CD14-positive monocyte (primary cell): ENCODE data around the gene TMTC3. TPM values are rescaled to one million over a fixed set of nuclear protein-coding genes. Genes with fewer than 3 reads are reported as not detected.
A peak's percentile ranks its signal among the peaks of the same experiment; 100 is the strongest.

Experiments used
- DNase-seq, 3 donors: peaks; one replicate each; pipeline ENCODE4 v3.0.0-alpha.2; 2011 to 2022
- H2AFZ ChIP-seq: 2 replicates; pipeline ENCODE4 v1.6.0; 2012; ENCODE audit warnings: mild to moderate bottlenecking, low read depth, low read length, inconsistent platforms; ENCODE audit not compliant: insufficient read depth, poor library complexity, severe bottlenecking
- H3K27ac ChIP-seq, 2 donors: 1 replicate in 1 of 2; 2 replicates in 1 of 2; pipeline ENCODE4 v1.5.1; 2012 to 2013; ENCODE audit warnings: low read length in 2 of 2, control low read depth in 1 of 2, inconsistent platforms in 1 of 2, low read depth in 1 of 2, mild to moderate bottlenecking in 1 of 2
- H3K27me3 ChIP-seq, 2 donors: one replicate each; pipeline versions ENCODE4 v1.6.0 to v1.6.1; 2011 to 2013; ENCODE audit warnings: low read length in 2 of 2; ENCODE audit not compliant: control insufficient read depth in 2 of 2, insufficient read depth in 2 of 2
- H3K36me3 ChIP-seq, 2 donors: replicated peaks in 1 of 2; 1 replicate in 1 of 2; 2 replicates in 1 of 2; pipeline versions ENCODE4 v1.5.1 to v1.6.1; 2012 to 2013; ENCODE audit warnings: low read length in 2 of 2, control low read depth in 1 of 2, inconsistent platforms in 1 of 2, mild to moderate bottlenecking in 1 of 2; ENCODE audit not compliant: insufficient read depth in 2 of 2, control insufficient read depth in 1 of 2
- H3K4me1 ChIP-seq, 2 donors: 1 replicate in 1 of 2; 2 replicates in 1 of 2; pipeline versions ENCODE4 v1.5.1 to v1.6.1; 2012 to 2013; ENCODE audit warnings: low read length in 2 of 2, control low read depth in 1 of 2, inconsistent platforms in 1 of 2, mild to moderate bottlenecking in 1 of 2, moderate library complexity in 1 of 2; ENCODE audit not compliant: insufficient read depth in 2 of 2, control insufficient read depth in 1 of 2
- H3K4me2 ChIP-seq: replicated peaks from 2 replicates; pipeline ENCODE3; 2012; ENCODE audit warnings: low read length, moderate library complexity, mild to moderate bottlenecking; ENCODE audit not compliant: poor library complexity, severe bottlenecking; ENCODE audit errors: extremely low read depth
- H3K4me3 ChIP-seq, 3 experiments: fragments of 200-600 bp in 1 of 3; sonication (generic) in 1 of 3; replicated peaks in 1 of 3; 1 replicate in 2 of 3; 2 replicates in 1 of 3; pipeline ENCODE4 v1.5.1; 2011 to 2013; ENCODE audit warnings: low read length in 3 of 3, mild to moderate bottlenecking in 3 of 3, control low read depth in 2 of 3, low read depth in 2 of 3, inconsistent platforms in 1 of 3, moderate library complexity in 1 of 3
- H3K79me2 ChIP-seq: 2 replicates; pipeline ENCODE4 v1.6.0; 2012; ENCODE audit warnings: mild to moderate bottlenecking, control low read depth, inconsistent platforms, low read length, moderate library complexity; ENCODE audit not compliant: insufficient read depth
- H3K9ac ChIP-seq: 2 replicates; pipeline ENCODE4 v1.6.0; 2017; ENCODE audit warnings: low read length, mild to moderate bottlenecking; ENCODE audit not compliant: insufficient read depth, poor library complexity, severe bottlenecking
- H3K9me3 ChIP-seq, 2 donors: replicated peaks in 1 of 2; 1 replicate in 1 of 2; 2 replicates in 1 of 2; pipeline versions ENCODE4 v1.5.1 to v1.6.1; 2012 to 2013; ENCODE audit warnings: low read length in 2 of 2, control low read depth in 1 of 2; ENCODE audit not compliant: control insufficient read depth in 1 of 2, insufficient read depth in 1 of 2
- H4K20me1 ChIP-seq: 2 replicates; pipeline ENCODE4 v1.6.0; 2012; ENCODE audit warnings: mild to moderate bottlenecking, low read length, control low read depth, moderate library complexity; ENCODE audit not compliant: insufficient read depth
- H3K27ac Mint-ChIP-seq, 7 donors: one replicate each; pipeline ENCODE4 v1.8.0; 2020; ENCODE audit warnings: mild to moderate bottlenecking in 7 of 7, mixed read lengths in 7 of 7, moderate library complexity in 6 of 7, inconsistent platforms in 2 of 7
- H3K27me3 Mint-ChIP-seq, 3 donors: one replicate each; pipeline ENCODE4 v1.8.0; 2021 to 2022; ENCODE audit warnings: low read depth in 3 of 3, mild to moderate bottlenecking in 3 of 3, mixed read lengths in 3 of 3, moderate library complexity in 3 of 3, inconsistent platforms in 1 of 3
- H3K36me3 Mint-ChIP-seq, 2 donors: one replicate each; pipeline ENCODE4 v1.8.0; 2020; ENCODE audit warnings: mixed read lengths in 2 of 2, inconsistent platforms in 1 of 2, mild to moderate bottlenecking in 1 of 2
- H3K4me1 Mint-ChIP-seq: one replicate; pipeline ENCODE4 v1.8.0; 2020; ENCODE audit warnings: mild to moderate bottlenecking, mixed read lengths
- H3K4me3 Mint-ChIP-seq, 2 donors: one replicate each; pipeline ENCODE4 v1.8.0; 2020; ENCODE audit warnings: mild to moderate bottlenecking in 2 of 2, mixed read lengths in 2 of 2, moderate library complexity in 1 of 2
- H3K9me3 Mint-ChIP-seq, 7 donors: one replicate each; pipeline ENCODE4 v1.8.0; 2020 to 2022; ENCODE audit warnings: mixed read lengths in 7 of 7, mild to moderate bottlenecking in 6 of 7, moderate library complexity in 6 of 7, inconsistent platforms in 2 of 7
- WGBS: methylation state at CpG from one replicate; pipeline ENCODE4 v1.1.5; 2013; ENCODE audit warnings: missing lambda C conversion rate; ENCODE audit not compliant: insufficient coverage; 5-methylcytosine and 5-hydroxymethylcytosine counted together
- intact Hi-C, 2 donors: fragments of 100-400 bp; cut with micrococcal nuclease; formaldehyde crosslinking; loops; one replicate each; pipeline versions ENCODE4 v1.15.0 to v1.15.1; 2023
- polyA minus RNA-seq: library from RNA; depleted of rRNA, polyadenylated mRNA; stranded (reverse); fragments of >200 nt; gene quantifications from 2 replicates; pipeline ENCODE4 v1.2.3, GENCODE V29; 2012
- polyA plus RNA-seq, 3 donors: library from polyadenylated mRNA; depleted of rRNA in 1 of 3; unstranded in 2 of 3; stranded (reverse) in 1 of 3; fragments of 300-500 nt in 2 of 3; fragments of >200 nt in 1 of 3; fragmentation: Illumina TruSeq in 2 of 3; gene quantifications; 1 replicate in 2 of 3; 2 replicates in 1 of 3; pipeline ENCODE4 v1.2.3, GENCODE V29; 2012 to 2021
- total RNA-seq, 12 experiments: library from RNA in 1 of 12; stranded (reverse) in 1 of 12; fragments of 120-200 nt in 1 of 12; gene quantifications; one replicate each; pipeline ENCODE4 v1.2.4 and lab custom pipeline; 2013 to 2026; ENCODE audit warnings: mixed read lengths in 6 of 12, inconsistent platforms in 1 of 12
- TF ChIP-seq, protein P1 (sequence below): fragments of 200-600 bp; IDR thresholded peaks from one replicate; pipeline ENCODE4 v1.8.0; 2022; ENCODE audit warnings: antibody characterized with exemption, mild to moderate bottlenecking

Gene TMTC3
- total RNA-seq (2013) = 5.4 TPM
- polyA plus RNA-seq (1 to 10 TPM; 1.1 to 2.2 (median 1.2) TPM), polyA minus RNA-seq (1.9 and 3.0 TPM in 2 replicates), total RNA-seq (lab: John Stamatoyannopoulos, UW) (4.8 to 24.9 (median 7.9) reads per million in 11 experiments)

- no peaks in the 10 kb centered on the region for H3K27me3 Mint-ChIP-seq
- intact Hi-C loops = loop anchor here in 1 of 2 donors (10.0 kb wide), 1 partner anchor 1383 kb away; the partner anchor contains the start of genes GALNT4 and POC1B
- H3K79me2 ChIP-seq = peaks cover 6% of the 10 kb centered on the region
- no peaks in the 10 kb centered on the region for H4K20me1 ChIP-seq
- H3K4me3 ChIP-seq = peak within 1 kb of the TSS; percentile 54 to 88 (median 65)
- H2AFZ ChIP-seq = peak within 1 kb of the TSS; percentile 99
- peak within 1 kb of the TSS; percentile 68 for H3K9ac ChIP-seq
- peak; percentile 93 to 96 (median 94) for DNase-seq
- H3K27ac Mint-ChIP-seq = peak within 1 kb of the TSS; percentile 80 to 95 (median 89)
- peaks cover 18% of the 10 kb centered on the region for H3K4me1 Mint-ChIP-seq
- H3K27ac ChIP-seq = peak within 1 kb of the TSS; percentile 38 to 71
- under 1% methylated on average over 48 of the region's 49 CpGs for WGBS
- TF ChIP-seq, protein P1, sequence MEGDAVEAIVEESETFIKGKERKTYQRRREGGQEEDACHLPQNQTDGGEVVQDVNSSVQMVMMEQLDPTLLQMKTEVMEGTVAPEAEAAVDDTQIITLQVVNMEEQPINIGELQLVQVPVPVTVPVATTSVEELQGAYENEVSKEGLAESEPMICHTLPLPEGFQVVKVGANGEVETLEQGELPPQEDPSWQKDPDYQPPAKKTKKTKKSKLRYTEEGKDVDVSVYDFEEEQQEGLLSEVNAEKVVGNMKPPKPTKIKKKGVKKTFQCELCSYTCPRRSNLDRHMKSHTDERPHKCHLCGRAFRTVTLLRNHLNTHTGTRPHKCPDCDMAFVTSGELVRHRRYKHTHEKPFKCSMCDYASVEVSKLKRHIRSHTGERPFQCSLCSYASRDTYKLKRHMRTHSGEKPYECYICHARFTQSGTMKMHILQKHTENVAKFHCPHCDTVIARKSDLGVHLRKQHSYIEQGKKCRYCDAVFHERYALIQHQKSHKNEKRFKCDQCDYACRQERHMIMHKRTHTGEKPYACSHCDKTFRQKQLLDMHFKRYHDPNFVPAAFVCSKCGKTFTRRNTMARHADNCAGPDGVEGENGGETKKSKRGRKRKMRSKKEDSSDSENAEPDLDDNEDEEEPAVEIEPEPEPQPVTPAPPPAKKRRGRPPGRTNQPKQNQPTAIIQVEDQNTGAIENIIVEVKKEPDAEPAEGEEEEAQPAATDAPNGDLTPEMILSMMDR = no peak
- peak within 1 kb of the TSS; percentile 88 to 93 for H3K4me3 Mint-ChIP-seq
- no peaks in the 10 kb centered on the region for H3K36me3 ChIP-seq
- H3K4me2 ChIP-seq = peak within 1 kb of the TSS; percentile 91
- H3K9me3 Mint-ChIP-seq = no peaks in the 10 kb centered on the region
- peaks cover 14 to 20% of the 10 kb centered on the region in 2 donors for H3K4me1 ChIP-seq
- H3K9me3 ChIP-seq = no peaks in the 10 kb centered on the region
- H3K27me3 ChIP-seq = no peaks in the 10 kb centered on the region
- peaks cover 2 to 7% of the 10 kb centered on the region in 2 donors for H3K36me3 Mint-ChIP-seq
Measured at GRCh38 chr12:88141774-88142609, at the start of gene TMTC3, which contains the start of gene CEP290. TSS of gene TMTC3 (plus strand) at chr12:88142307. CDS start at chr12:88148316, 6,009 bp downstream. TSS of gene CEP290 (minus strand) at chr12:88142088. CDS start at chr12:88141307, 781 bp downstream.

DNA sequence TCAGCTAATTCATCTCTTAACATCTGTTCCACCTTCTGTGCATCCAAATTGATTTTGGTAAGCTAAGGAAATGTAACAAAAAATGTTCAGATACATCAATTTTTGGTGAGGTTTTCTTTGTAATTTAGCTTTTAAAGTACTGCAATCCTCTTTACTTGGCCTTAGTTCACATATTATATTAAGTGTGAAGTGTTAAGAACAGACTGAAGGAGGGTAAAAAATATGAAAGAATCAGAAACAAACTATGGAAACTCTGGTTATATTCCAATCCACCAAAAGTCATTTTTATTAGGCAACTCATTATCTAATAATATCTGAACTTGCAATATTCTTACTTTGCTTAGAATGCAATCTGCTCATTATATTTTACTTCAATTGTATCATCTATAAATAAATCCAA, 49.3 kb upstream of the TMTC3 start:
- Mint-ChIP-seq H3K36me3 (peaks cover 8 to 24% of the 10 kb centered on the region in 2 donors), H3K27ac (no peak overlapping the region), H3K4me1 (no peaks in the 10 kb centered on the region), H3K4me3 (no peak overlapping the region), H3K9me3 (no peaks in the 10 kb centered on the region), H3K27me3 (no peaks in the 10 kb centered on the region)
- Histone ChIP-seq H3K4me1 (no peaks in the 10 kb centered on the region), H3K27ac (no peak overlapping the region), H3K4me3 (no peak overlapping the region), H3K9me3 (no peaks in the 10 kb centered on the region), H3K79me2 (no peaks in the 10 kb centered on the region), H2AFZ (no peak overlapping the region), H3K4me2 (no peak overlapping the region), H4K20me1 (no peaks in the 10 kb centered on the region), H3K27me3 (no peaks in the 10 kb centered on the region), H3K36me3 (peaks cover 0 to 10% of the 10 kb centered on the region in 2 donors), H3K9ac (no peak overlapping the region)
- TF ChIP-seq, protein P1 = no peak
- intact Hi-C loops = no loop called here
- DNase-seq = no peak
